HG03139 (cell line): Measurements from ENCODE around the gene CHEK2.
"Not testable (repeated sequence)": the region's sequence is repeated elsewhere in the genome, so short reads cannot be mapped to it uniquely, and the experiment has no call there.

Experiments
- ATAC-seq: cut with Tn5 transposase; IDR thresholded peaks from one replicate; pipeline ENCODE4 v1.9.1; 2021; ENCODE audit not compliant: unreplicated experiment

Gene CHEK2

GRCh38 chr22:28741785-28742561 is at the start of gene CHEK2, which contains the start of gene HSCB:
Gene CHEK2 (minus strand): TSS chr22:28741820. CDS start chr22:28734721, 7,099 bp downstream.
Gene HSCB (plus strand): TSS chr22:28742039. CDS start chr22:28742096, 57 bp downstream.
- ATAC-seq: peak; percentile 92

DNA sequence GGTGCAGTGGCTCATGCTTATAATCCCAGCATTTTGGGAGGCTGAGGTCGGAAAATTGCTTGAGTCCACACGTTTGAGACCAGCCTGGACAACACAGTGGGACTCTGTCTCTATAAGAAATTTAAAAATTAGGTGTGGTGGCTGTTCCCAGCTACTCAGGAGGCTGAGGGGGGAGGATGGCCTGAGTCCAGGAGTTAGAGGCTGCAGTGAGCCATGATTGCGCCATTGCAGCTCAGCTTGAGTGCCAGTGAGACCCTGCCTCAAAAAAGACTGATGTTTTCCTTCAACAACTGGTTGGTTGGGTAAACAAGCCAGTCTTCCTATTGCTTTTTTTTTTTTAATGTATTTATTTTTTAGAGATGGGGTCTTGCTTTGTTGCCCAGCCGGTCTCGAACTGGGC is 49.5 kb upstream of the CHEK2 start:
- no peak for ATAC-seq

- ATAC-seq: no peak
Observed at GRCh38 chr22:28788601-28789000, 47.0 kb upstream of the CHEK2 start.

GRCh38 chr22:28783786-28784671 is 42.4 kb upstream of the CHEK2 start:
- no peak for ATAC-seq

GRCh38 chr22:28780296-28780695 is 38.7 kb upstream of the CHEK2 start:
- no peak for ATAC-seq

- ATAC-seq: no peak
Observed at GRCh38 chr22:28779833-28780232, 38.2 kb upstream of the CHEK2 start.

DNA sequence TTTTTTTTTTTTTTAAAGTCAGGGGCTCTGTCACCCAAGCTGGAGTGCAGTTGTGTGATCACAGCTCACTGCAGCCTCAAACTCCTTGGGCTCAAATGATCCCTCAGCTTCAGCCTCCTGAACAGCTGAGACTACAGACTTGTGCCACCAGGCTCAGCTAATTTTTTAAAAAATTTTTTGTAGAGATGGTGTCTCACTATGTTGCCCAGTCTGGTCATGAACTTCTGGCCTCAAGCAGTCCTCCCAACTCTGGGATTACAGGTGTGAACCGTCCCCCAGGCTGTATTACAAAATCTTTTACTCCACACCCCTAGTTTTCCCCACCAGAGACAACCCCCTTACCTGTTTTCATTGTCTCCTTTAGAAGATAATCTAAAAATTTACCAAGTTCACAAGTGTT is 32.8 kb upstream of the CHEK2 start:
- no peak for ATAC-seq

DNA sequence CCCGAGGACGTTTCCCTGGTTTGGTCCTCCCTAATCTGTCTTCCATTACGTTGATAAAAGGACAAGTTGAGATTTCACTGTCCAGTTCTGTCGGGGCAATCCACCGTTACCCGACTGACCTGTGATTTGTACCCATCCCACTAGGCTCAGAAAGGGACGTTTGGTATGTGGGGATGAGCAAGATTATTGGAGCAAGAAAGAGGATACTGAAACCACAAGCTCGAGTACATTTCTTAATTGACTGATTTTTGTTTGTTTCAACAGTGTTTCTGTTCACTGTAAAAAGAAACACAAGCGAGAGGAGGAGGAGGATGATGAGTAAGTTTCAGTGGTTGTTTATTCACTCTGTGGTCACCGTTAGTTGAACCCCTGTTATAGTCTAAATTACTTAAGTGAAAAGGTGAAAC is 31.8 kb upstream of the CHEK2 start:
- peak; percentile 12 for ATAC-seq

DNA sequence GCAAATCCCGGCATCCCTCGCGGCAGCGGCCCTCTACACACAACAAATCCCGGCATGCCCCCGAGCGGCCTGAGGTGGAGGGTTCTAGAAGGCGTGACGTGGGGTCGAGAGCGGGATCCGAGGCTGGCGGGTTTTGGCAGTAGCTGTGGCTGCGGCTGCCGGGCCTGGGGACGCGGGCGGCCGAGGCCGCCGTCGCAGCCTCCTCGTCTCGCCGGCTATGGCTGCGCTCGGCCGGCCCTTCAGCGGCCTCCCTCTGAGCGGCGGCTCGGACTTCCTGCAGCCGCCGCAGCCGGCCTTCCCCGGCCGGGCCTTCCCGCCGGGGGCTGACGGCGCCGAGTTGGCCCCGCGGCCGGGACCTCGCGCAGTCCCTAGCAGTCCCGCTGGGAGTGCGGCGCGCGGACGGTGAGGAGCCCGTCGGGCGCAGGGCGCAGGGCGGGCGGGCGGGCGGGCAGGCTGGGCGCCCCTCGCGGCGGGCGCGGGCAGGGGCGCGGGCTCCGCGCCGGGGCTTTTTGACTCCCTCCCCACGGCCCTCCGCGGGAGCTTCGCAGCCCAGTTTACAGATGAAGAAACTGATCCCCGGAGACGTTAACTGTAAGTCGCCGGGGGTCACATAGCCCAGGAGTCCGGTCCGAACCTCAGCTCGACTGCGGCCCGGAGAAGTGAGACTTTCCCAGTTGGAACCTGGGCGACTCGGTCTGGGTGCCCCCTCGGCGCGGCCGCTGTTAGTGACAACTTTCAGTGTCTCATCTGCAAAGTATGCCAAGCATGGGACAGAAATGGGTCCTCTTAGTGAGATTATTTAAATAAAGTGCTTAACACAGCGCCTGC is 31.2 kb upstream of the CHEK2 start, which contains the start of gene CCDC117:
Gene CCDC117 (plus strand): TSS at position 63 of the 828 bp plus-strand sequence. CDS start 155 bp downstream, at position 218.
- peak; percentile 88 for ATAC-seq

DNA sequence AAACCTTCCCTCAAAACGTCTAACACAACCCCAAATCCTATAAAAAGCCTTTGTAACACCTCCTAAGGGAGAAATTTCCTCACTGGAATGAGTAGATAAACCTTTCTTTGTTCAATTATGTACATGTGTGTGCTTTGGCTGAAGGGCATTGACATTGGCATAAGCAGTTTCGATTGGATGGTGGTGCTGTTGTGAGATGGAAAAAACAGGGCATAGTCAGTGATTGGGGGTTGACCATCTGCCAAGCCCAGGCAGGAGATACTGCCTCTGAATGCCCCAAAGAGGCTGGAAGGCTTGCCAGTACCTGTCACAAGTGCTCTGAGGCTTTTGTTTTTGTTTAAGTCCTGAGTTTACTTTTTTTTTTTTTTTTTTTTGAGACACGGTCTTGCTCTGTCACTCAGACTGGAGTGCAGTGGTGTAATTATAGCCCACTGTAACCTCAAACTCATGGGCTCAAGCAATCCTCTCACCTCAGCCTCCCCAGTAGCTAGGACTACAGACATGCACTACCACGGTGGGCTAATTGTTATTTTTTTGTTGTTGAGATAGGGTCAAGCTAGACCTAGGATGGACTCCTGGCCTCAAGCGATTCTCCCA is 29.7 kb upstream of the CHEK2 start:
- ATAC-seq: no peak

- no peak for ATAC-seq
Observed at GRCh38 chr22:28769394-28770085, 27.9 kb upstream of the CHEK2 start.

DNA sequence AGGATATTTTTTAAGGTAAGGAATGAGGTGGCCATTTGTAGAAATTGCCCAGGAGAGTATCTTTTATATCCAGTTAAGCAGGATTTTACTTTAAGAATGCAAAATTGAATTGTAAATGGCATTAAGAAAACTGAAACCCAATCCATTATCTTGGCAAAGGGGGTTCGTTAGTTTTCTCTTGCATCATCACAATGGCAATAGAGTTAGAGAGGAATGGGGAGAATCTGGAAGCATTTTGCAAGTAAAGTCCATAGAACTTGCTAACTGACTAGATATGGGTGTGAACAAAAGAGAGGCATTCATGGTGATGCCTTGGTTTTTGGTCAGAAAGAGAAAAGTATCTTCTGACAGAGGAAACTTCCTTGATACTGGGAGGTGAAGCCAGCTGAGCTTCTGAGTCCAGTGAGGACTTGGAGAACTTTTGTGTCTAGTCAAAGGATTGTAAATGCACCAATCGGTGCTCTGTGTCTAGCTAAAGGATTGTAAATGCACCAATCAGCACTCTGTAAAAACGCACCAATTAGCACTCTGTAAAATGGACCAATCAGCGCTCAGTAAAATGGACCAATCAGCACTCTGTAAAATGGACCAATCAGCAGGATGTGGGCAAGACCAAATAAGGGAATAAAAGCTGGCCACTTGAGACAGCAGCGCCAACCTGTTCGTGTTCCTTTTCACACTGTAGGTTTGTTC is 27.2 kb upstream of the CHEK2 start:
- ATAC-seq: no peak

- no peak for ATAC-seq
Observed at GRCh38 chr22:28766628-28767027, 25.0 kb upstream of the CHEK2 start.

- ATAC-seq: not testable (repeated sequence)
Observed at GRCh38 chr22:28762000-28762399, 20.4 kb upstream of the CHEK2 start.

- ATAC-seq: no peak
Observed at GRCh38 chr22:28761449-28761755, 19.8 kb upstream of the CHEK2 start.

DNA sequence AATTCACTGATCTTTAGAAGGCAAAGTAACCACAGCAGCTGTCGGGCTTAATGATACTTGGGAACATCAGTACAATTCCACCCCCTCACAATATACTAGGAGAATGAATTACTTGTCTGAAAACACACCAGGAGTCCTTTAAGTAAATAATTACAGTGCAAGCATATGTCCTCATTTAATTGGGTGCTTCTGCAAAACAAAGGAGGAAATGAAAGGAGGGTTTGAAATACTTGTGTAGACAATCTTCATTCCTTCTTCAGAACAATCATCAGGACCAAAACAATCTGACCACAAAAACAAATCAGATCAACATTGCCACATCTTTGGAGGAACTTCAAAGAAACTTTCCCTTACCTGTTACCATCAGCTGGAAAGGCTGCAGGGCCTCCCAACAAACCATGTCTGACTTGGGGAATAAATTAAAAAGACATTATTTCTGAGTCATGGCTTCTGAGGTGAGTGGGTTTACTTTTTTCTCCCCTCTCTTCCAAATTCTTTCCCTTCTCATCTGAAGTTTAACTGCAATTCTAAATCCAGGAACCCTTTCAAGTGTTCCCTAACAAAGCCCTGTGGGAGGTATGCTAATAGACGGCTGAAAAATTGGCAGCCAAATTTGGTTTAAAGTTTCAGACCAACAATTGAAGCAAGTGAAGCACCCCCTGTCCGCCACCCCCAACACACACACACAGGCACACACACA is 18.4 kb upstream of the CHEK2 start:
- ATAC-seq: no peak

- ATAC-seq: not testable (repeated sequence)
Observed at GRCh38 chr22:28754512-28754911, 12.9 kb upstream of the CHEK2 start.

DNA sequence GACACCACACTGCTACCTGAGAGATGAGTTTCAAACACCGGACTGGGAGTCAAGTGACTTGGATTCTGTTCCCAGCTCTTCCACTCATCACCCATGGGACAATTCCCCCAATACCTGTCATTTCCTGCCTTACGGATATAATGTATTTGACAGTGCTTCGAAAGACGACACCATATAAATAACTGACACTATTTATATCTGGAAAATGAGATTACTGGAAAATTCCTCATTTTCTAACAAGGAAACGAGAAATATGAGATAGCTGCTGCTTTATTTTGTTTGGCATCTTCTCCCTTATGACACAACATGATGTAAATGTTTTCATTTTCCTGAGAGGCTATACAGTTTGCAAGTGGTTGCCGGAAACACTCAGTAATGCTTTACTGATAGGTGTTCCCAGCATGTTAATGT is 8.9 kb upstream of the CHEK2 start:
- no peak for ATAC-seq

DNA sequence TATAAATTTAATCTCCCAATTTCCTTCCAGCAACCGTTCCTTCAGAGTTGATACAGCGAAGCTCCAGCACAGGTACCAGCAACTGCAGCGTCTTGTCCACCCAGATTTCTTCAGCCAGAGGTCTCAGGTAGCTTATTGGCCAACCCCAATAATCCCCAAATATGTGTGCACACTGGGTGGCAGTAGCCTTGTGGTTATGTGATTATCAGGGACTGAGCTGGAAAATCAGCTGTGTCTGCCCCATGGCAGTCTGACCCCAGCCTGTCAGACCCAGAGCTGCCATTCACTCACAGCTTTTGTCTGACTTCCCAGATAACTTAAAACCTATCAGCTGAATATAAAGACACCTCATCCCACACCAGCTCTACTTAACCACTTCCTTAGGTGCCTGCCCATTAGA is 2.2 kb upstream of the CHEK2 start:
- no peak for ATAC-seq
